GM18508 (cell line): Measurements from ENCODE around the gene CTTN.
"Not testable (repeated sequence)": the region's sequence is repeated elsewhere in the genome, so short reads cannot be mapped to it uniquely, and the experiment has no call there.

Source experiments
- ATAC-seq: cut with Tn5 transposase; IDR thresholded peaks from one replicate; pipeline ENCODE4 v1.9.1; 2021; ENCODE audit warnings: moderate number of reproducible peaks; ENCODE audit not compliant: insufficient read depth, unreplicated experiment

CTTN gene

GRCh38 chr11:70407814-70408213, 9.5 kb downstream of the CTTN start:
- no peak for ATAC-seq

DNA sequence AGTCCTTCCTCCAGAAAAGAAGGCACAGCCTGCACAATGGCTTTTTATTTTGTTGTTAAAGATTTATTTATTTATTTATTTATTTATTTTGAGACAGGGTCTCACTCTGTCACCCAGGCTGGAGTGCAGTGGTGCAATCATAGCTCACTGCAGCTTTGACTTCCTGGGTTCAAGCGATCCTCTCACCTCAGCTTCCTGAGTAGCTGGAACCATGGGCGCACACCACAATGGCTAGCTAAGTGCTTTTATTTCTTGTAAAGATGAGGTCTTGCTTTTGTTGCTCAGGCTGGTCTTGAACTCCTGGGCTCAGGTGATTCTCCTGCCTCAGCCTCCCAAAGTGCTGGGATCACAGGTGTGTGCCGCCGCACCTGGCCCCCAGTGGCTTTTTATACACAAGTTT, 10.0 kb downstream of the CTTN start:
- not testable (repeated sequence) for ATAC-seq

- no peak for ATAC-seq
Observed at GRCh38 chr11:70409437-70409836, 11.1 kb downstream of the CTTN start.

DNA sequence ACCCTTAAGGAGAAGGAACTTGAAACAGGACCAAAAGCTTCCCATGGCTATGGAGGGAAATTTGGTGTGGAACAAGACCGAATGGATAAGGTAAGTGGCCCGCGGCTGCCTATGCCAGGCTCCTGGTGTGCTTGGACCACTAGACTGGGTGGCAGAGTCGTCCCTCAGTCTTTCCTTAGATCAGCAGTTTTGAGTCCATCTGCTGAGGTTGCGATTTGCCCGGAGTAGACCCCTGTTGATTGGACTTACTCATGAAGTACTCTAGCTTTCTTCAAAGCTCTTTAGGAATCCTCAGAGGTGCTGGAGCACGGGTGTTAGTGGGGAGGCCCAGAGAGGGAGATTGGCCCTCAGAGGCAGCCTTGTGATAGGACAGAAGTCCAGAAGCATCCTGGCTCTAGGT, 11.5 kb downstream of the CTTN start:
- no peak for ATAC-seq

DNA sequence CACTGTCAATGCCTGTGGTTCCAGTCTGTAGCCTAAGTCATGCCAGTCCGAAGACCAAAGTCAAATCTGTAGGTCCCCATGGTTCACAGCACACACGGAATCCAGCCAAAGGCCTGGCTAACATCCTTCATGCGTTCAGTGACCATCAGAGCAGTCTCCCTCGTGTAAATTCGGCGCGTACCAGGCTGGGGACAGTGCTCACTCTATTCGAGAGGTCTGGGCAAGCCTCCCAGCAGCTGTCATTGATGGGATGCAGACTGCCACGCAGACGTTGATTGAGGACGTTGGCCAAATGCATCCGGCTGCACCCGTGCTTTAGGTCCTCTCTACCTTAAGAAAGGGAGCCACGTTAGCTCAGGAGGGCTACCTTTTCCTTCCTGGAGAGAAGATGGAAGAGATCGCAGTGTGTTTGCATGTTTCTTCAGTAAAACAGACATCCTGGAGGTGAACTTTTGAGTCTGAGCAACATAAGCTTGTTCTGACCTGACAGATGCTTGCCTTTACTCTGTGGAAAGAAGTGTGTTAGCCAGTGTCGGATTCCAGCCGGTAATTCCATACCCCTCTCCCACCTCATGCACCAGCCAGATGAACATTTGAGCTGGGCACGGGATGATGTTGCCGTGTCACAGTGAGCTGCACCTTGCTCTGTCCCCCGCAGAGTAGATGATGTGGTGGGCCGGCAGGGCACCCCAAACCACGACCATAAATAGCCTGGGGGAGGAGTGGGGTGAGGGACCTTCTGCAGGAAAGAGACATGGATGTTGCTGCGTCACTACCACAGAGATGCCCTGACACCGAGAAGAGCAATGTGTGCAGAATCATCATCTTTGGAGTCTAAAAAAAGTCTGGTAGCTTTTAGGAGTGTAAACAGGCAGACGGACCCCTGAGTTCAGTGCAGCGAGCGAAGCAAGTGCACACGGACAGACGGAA, 12.2 kb downstream of the CTTN start:
- ATAC-seq = no peak

- no peak for ATAC-seq
Observed at GRCh38 chr11:70411713-70412452, 13.6 kb downstream of the CTTN start.

DNA sequence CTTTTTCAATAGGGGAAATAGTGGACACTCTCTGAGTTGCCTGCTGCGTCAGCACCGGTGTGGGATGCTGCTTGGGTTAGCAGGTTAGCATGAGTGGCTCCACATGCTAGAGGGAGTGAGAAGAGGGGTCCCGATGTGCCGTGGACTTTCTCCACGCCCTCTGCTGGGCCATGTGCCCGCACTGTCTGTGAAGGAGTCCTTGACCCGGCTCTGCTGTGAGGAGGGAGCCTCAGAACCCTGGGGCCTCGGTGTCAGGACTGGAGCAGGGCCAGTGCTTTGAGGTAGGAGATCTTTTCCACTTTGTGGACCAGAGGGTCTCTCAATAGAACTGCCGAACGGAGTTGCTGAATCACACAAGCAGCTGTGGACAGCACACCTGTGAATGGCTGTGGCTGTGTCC, 14.8 kb downstream of the CTTN start:
- no peak for ATAC-seq

- no peak for ATAC-seq
Observed at GRCh38 chr11:70414341-70415100, 16.2 kb downstream of the CTTN start.

- no peak for ATAC-seq
Observed at GRCh38 chr11:70415191-70415590, 16.9 kb downstream of the CTTN start.

- no peak for ATAC-seq
Observed at GRCh38 chr11:70415642-70416395, 17.5 kb downstream of the CTTN start.

GRCh38 chr11:70416881-70417280, 18.6 kb downstream of the CTTN start:
- ATAC-seq = no peak

DNA sequence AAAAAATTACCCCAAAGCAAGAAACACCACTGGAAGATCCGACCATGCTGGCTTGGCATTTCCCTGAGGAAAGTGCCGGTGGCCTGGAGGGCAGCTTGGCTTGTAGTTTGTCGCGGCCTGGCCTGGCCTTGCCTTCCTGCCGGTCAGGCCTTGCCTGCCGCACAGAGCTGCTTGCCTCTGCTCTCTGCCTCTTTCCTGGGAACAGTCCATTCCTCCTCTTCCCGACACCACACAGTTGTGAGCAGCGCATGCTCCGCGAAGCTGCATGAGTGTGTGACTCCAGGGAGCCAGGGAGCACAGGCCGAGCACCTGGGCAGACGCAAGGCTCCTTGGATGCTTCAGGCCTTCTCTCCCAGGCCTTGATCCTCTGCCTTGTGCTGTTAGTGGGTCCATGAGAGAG, 19.8 kb downstream of the CTTN start:
- no peak for ATAC-seq

- no peak for ATAC-seq
Observed at GRCh38 chr11:70419307-70420007, 21.1 kb downstream of the CTTN start.

GRCh38 chr11:70420008-70420464, 21.7 kb downstream of the CTTN start:
- ATAC-seq = no peak

DNA sequence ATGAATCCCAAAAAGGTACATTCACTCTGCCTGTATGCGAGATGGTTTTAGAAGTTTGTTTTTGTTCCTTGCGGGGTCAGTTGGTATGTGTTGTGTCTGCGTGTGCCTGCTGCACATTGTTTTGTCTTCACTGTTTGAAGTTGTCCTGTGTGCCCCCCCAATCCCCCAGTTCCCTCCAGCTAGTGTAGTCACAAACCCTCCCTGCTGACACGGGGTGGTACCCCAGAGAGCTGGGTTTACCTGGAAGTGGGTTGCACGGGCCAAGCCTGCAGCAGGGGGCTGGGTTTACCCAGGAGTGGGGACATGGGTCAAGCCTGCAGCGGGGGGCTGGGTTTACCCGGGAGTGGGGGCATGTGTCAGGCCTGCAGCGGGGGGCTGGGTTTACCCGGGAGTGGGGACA, 22.2 kb downstream of the CTTN start:
- ATAC-seq = no peak

- no peak for ATAC-seq
Observed at GRCh38 chr11:70421123-70421522, 22.8 kb downstream of the CTTN start.

DNA sequence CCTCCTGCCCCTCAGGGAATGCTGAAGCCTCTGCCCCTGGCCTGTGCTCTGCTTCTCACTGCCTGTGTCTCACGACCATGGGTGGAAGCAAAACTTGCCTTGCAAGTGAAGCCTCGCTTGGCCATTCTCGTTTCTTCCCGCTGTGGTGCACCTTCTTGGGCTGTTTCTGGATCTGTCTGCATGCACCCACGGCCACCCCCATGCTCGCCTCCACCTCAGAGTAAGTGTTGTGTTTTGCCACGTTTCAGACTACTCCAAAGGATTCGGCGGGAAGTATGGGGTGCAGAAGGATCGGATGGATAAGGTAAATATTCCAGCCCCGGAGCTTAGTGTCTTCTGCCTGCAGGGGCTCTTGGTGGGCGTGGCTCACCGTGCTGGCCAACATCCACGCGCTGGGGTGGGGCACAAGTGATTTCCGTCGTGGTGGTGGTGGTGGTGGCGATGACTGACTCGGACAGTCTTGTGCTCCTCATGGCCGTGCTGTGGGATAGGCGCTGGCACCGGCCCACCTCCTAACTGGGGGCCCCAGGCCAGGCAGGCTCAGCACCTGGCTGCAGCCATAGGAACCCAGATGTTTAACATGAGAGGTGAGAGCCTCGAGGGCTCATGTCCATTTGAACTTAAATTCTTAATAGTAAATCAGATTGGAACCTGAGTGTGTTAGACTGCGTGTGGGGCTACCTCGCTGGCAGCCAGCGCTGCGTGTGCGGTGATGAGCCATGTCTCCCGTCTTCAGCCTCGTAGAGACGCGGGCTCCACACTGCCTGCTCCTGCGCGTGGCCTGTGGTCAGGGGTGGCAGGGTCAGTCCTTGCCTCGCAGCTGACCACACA, 24.6 kb downstream of the CTTN start:
- ATAC-seq = no peak
